MM.1S (cell line): ENCODE measurements around the gene RAC3.

ENCODE experiments used
- DNase-seq: peaks from one replicate; pipeline ENCODE4 v3.0.0-alpha.2; 2015
- H2AFZ ChIP-seq: fragments of 300-600 bp; sonication (generic); 2 replicates; pipeline ENCODE4 v1.6.0; 2016; ENCODE audit warnings: antibody characterized with exemption, low read length
- H3F3A ChIP-seq: fragments of 300-600 bp; sonication (generic); 2 replicates; pipeline ENCODE4 v1.6.1; 2016; ENCODE audit warnings: mild to moderate bottlenecking, antibody characterized with exemption, low read length, moderate library complexity, mixed read lengths; ENCODE audit not compliant: insufficient read depth
- H3K27ac ChIP-seq: fragments of 300-600 bp; sonication (generic); 2 replicates; pipeline ENCODE4 v1.5.1; 2016; ENCODE audit warnings: mild to moderate bottlenecking, low read length
- H3K27me3 ChIP-seq: fragments of 300-600 bp; sonication (generic); replicated peaks from 2 replicates; pipeline ENCODE4 v1.6.0; 2016; ENCODE audit warnings: low read length; ENCODE audit not compliant: insufficient read depth
- H3K36me3 ChIP-seq: fragments of 300-600 bp; sonication (generic); replicated peaks from 2 replicates; pipeline ENCODE4 v1.6.1; 2016; ENCODE audit warnings: mild to moderate bottlenecking, low read length, mixed read lengths; ENCODE audit not compliant: insufficient read depth
- H3K4me1 ChIP-seq: fragments of 300-600 bp; sonication (generic); 2 replicates; pipeline ENCODE4 v1.6.1; 2016; ENCODE audit warnings: low read length, mixed read lengths
- H3K4me2 ChIP-seq: fragments of 300-600 bp; sonication (generic); 2 replicates; pipeline ENCODE4 v1.6.0; 2016; ENCODE audit warnings: low read depth, low read length
- H3K4me3 ChIP-seq: fragments of 300-600 bp; sonication (generic); 2 replicates; pipeline ENCODE4 v1.5.1; 2016; ENCODE audit warnings: low read length, mixed read lengths
- H3K79me2 ChIP-seq: fragments of 300-600 bp; sonication (generic); 2 replicates; pipeline ENCODE4 v1.6.1; 2016; ENCODE audit warnings: mixed run types, low read length, mixed read lengths
- H3K9ac ChIP-seq: fragments of 300-600 bp; sonication (generic); 2 replicates; pipeline ENCODE4 v1.6.1; 2016; ENCODE audit warnings: low read length, mixed read lengths
- H3K9me2 ChIP-seq: fragments of 300-600 bp; sonication (generic); replicated peaks from 2 replicates; pipeline ENCODE4 v1.6.1; 2016; ENCODE audit warnings: mild to moderate bottlenecking, low read length, mixed read lengths; ENCODE audit not compliant: insufficient read depth
- H3K9me3 ChIP-seq: fragments of 300-600 bp; sonication (generic); replicated peaks from 2 replicates; pipeline ENCODE4 v1.6.1; 2016; ENCODE audit warnings: mild to moderate bottlenecking, low read length, mixed read lengths; ENCODE audit not compliant: insufficient read depth
- H4K20me1 ChIP-seq: fragments of 300-600 bp; sonication (generic); 2 replicates; pipeline ENCODE4 v1.6.1; 2016; ENCODE audit warnings: mild to moderate bottlenecking, low read length, moderate library complexity, mixed read lengths; ENCODE audit not compliant: insufficient read depth
- EZH2 ChIP-seq: fragments of 300-600 bp; sonication (generic); optimal IDR thresholded peaks from 2 replicates; pipeline ENCODE3; 2017; ENCODE audit warnings: low read depth, mild to moderate bottlenecking, antibody characterized with exemption, low read length, mixed read lengths
- EZH2phosphoT487 ChIP-seq: fragments of 300-600 bp; sonication (generic); IDR thresholded peaks from 2 replicates; pipeline ENCODE4 v1.6.1; 2018; ENCODE audit warnings: antibody characterized with exemption, low read length
- TF ChIP-seq, protein P1 (sequence below): fragments of 300-600 bp; sonication (generic); IDR thresholded peaks from 2 replicates; pipeline ENCODE4 v1.5.1; 2016; ENCODE audit warnings: antibody characterized with exemption, low read length, mixed read lengths

RAC3 gene

DNA sequence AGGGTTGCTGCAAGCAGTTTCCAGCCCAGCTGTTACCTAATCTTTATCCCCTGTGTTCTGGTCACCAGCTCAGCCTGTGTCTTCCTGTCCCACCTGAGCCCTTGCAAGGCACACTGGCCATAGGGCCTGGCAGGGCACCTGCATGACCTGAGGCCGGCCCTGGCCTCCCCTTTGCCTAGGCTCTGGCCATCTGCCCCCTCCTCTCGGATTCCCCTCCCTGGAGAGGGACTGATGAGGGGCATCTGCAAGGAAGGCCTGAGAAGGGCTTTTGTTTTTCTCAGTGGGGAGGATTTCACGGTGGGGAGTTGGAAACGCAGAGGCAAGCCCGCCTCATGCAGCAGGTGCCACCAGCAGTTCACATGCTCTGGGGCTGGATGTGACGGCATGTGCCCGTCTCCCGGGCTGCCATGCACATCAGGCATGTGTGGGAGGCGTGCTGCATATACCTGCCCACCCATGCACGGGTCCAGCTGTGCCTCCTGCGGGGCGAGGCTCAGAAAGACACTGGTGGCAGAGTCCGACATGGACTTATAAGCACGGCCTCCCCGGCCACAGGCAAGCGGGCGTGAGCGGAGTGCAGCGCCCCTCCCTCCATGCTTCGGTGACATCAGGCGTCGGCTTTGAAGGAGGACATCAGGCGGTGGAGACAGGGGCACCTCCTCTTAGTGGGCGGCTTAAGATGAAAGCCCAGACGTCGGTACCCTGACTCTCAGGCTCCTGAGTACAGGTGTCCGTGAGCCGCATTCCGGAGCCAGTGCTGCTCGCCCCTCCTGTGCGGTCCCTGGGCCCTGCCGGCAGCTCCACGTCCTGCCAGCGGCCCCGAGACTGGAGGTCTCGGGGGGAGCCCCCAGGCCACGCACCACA, 37.5 kb upstream of the RAC3 start:
- H3K4me2 ChIP-seq: no peak overlapping the region
- H3K9me3 ChIP-seq: no peaks in the 10 kb centered on the region
- no peak overlapping the region for H3K9ac ChIP-seq
- no peaks in the 10 kb centered on the region for H3F3A ChIP-seq
- H3K9me2 ChIP-seq: no peaks in the 10 kb centered on the region
- no peaks in the 10 kb centered on the region for H3K4me1 ChIP-seq
- no peaks in the 10 kb centered on the region for H4K20me1 ChIP-seq
- H3K27ac ChIP-seq: no peak overlapping the region
- TF ChIP-seq, protein P1, sequence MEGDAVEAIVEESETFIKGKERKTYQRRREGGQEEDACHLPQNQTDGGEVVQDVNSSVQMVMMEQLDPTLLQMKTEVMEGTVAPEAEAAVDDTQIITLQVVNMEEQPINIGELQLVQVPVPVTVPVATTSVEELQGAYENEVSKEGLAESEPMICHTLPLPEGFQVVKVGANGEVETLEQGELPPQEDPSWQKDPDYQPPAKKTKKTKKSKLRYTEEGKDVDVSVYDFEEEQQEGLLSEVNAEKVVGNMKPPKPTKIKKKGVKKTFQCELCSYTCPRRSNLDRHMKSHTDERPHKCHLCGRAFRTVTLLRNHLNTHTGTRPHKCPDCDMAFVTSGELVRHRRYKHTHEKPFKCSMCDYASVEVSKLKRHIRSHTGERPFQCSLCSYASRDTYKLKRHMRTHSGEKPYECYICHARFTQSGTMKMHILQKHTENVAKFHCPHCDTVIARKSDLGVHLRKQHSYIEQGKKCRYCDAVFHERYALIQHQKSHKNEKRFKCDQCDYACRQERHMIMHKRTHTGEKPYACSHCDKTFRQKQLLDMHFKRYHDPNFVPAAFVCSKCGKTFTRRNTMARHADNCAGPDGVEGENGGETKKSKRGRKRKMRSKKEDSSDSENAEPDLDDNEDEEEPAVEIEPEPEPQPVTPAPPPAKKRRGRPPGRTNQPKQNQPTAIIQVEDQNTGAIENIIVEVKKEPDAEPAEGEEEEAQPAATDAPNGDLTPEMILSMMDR: no peak
- TF ChIP-seq EZH2 (no peak), EZH2phosphoT487 (no peak)
- no peak overlapping the region for H2AFZ ChIP-seq
- no peak for DNase-seq
- H3K36me3 ChIP-seq: no peaks in the 10 kb centered on the region
- H3K79me2 ChIP-seq: no peaks in the 10 kb centered on the region
- no peak overlapping the region for H3K4me3 ChIP-seq
- H3K27me3 ChIP-seq: no peaks in the 10 kb centered on the region

DNA sequence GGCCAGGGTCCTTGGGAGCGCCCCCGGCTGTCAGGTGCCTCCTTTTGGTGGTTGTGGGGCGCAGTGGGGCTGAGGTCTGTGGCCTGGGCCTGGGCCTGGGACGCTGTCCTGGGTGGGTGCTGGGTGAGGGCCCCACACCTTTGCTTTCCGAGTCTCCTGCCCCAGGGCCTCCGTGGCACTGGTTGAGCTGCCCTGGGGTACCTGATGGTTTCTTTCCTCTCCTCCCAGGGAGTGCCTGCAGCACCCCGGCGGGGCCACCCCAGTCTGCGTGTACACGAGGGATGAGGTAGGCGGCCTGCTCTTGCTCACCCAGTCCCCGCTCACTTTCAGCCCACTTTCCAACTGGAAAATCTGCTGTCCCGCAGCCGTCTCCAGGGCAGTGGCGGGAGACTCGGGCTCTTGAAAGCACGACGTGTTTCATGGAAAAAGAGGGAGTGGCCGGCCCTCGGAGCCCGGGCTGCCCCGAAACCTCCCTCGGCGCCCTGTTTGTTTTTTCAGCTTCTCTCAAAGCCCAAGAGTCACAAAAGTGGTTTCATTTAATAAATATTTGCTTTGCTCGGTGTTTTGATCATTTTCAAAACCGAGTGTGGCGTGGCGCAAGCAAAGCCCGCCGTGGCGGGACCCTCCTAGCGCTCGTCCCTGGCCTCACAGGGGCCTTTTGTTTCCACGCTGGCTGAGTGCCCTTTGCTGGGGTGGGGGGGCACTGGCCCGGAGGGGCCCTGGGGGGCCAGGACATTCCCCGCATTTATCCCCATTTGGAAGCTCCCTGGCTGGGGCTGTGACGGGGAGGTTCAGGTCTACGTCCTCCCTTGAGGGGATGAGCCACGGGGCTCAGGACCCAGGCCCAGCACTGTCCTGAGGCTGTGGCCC, 36.6 kb upstream of the RAC3 start:
- Histone ChIP-seq H3K36me3 (no peaks in the 10 kb centered on the region), H3K79me2 (no peaks in the 10 kb centered on the region), H3K27me3 (no peaks in the 10 kb centered on the region), H2AFZ (no peak overlapping the region), H3K9me2 (no peaks in the 10 kb centered on the region), H3K9ac (no peak overlapping the region), H3K4me2 (no peak overlapping the region), H3K4me1 (no peaks in the 10 kb centered on the region), H4K20me1 (no peaks in the 10 kb centered on the region), H3F3A (no peaks in the 10 kb centered on the region), H3K27ac (no peak overlapping the region), H3K4me3 (no peak overlapping the region), H3K9me3 (no peaks in the 10 kb centered on the region)
- TF ChIP-seq EZH2phosphoT487 (no peak), EZH2 (no peak)
- TF ChIP-seq, protein P1: no peak
- DNase-seq: no peak

DNA sequence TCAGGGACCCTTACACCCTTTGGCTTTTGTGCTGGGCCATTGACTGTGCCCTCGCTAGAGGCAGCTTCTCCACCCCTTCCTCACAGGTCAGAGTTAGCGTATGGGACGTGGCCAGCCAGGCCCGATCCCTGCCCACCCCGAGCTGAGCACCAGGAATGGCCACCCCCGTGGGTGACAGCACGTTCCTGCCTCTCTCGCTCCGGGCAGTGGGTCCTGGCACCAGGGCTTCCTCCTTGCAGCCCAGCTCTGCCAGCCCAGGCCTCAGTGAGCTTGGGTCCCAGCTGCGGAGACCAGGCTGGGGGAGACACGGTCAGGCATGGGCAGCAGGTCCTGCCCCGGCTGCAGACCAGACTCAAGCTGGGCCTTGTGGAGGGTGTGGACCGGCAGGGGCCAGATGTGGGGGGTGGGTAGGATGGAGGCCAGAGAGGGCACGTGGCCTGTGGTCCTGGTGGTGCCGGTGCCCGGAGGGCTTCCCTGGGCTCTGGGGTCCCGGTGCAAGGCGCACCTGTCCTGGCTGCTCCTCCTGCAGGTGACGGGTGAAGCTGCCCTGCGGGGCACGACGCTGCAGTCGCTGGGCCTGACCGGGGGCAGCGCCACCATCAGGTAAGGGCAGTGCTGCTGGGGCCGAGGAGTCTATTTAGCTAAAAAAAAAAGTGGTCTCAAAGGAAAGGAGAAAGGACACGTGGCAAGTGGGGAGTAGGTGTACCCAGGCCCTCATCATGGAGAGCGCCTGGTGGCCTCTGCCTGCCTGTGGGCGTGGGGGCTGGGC, 35.8 kb upstream of the RAC3 start:
- H3K9ac ChIP-seq: no peak overlapping the region
- no peaks in the 10 kb centered on the region for H3K79me2 ChIP-seq
- no peaks in the 10 kb centered on the region for H3K27me3 ChIP-seq
- H3K4me2 ChIP-seq: no peak overlapping the region
- H3K4me1 ChIP-seq: no peaks in the 10 kb centered on the region
- no peaks in the 10 kb centered on the region for H4K20me1 ChIP-seq
- no peaks in the 10 kb centered on the region for H3F3A ChIP-seq
- H3K9me3 ChIP-seq: no peaks in the 10 kb centered on the region
- no peak overlapping the region for H3K27ac ChIP-seq
- TF ChIP-seq EZH2 (no peak), EZH2phosphoT487 (no peak)
- TF ChIP-seq, protein P1: no peak
- no peaks in the 10 kb centered on the region for H3K9me2 ChIP-seq
- H2AFZ ChIP-seq: no peak overlapping the region
- no peaks in the 10 kb centered on the region for H3K36me3 ChIP-seq
- no peak for DNase-seq
- no peak overlapping the region for H3K4me3 ChIP-seq
